DMS114 treated with DMSO at 0.1 percent for 48 hours (cell line): Measurements from ENCODE around the gene SOAT2.
"Not testable (repeated sequence)": the region's sequence is repeated elsewhere in the genome, so short reads cannot be mapped to it uniquely, and the experiment has no call there.

ENCODE experiments used
- DNase-seq: peaks from one replicate; lab custom pipeline; 2025; ENCODE audit not compliant: unreplicated experiment; lab: John Stamatoyannopoulos, UW

Gene SOAT2

DNA sequence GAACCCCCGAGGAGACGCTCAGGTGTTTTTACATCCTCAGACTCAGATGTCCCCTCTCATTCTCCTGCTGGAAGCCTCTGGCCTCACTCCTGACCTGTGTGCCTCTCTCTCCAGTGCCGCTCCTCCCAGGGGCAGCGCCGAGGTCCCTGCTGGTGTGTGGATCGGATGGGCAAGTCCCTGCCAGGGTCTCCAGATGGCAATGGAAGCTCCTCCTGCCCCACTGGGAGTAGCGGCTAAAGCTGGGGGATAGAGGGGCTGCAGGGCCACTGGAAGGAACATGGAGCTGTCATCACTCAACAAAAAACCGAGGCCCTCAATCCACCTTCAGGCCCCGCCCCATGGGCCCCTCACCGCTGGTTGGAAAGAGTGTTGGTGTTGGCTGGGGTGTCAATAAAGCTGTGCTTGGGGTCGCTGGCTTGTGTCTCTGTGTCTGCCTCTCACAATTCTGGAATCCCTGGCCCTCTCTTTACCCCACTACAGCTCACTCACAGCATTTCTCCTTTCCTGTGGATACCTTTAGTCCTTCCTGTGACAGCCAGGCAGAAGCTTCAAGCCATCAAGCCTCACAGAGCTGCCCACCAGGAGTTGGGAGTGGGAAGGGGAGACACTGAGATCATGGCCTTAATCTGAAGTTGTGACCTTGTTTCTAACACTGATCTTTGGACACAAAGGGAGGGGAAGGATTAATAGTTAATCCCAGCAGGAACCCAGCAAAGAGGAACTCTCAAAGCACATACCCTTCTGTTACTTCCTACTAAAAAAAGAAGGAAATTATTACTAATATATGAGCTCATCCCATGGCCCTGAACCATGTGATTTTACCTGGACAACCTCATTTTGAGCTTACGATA lies 1.1 kb upstream of the SOAT2 start:
- no peak for DNase-seq

GRCh38 chr12:53103860-53104305 lies 597 bp downstream of the SOAT2 start:
- no peak for DNase-seq

GRCh38 chr12:53105256-53105655 lies 2.0 kb downstream of the SOAT2 start:
- no peak for DNase-seq

DNA sequence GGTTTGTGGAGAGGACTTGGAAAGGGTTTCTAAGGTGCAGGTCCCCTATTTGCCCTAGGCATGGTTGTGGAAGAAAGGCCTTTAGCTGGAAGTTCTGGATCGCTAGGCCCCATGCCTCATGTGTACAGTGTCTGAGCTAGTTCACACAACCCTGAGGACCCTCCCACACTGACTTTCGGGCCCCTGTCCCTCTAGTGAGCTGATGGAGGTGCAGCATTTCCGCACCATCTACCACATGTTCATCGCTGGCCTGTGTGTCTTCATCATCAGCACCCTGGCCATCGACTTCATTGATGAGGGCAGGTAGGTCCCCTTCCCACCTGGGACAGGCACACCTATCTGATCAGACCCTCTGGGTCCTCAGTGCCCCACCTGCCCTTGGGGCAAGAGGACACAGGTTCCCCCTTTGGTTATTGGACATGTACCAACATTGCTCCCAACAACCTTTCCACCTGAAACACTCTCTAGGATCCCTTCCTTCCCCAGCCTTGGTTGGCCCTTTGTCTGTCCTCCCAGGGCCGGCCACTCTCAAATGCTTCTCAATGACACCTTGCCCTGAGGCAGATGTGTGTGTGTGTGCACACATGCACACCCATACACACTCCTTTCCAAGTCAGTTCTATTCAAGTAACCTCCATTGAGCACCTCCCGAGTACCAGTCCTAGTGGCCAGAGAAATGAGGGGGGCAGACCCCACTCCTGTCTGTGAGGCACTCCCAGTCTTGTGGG lies 2.6 kb downstream of the SOAT2 start:
- no peak for DNase-seq

DNA sequence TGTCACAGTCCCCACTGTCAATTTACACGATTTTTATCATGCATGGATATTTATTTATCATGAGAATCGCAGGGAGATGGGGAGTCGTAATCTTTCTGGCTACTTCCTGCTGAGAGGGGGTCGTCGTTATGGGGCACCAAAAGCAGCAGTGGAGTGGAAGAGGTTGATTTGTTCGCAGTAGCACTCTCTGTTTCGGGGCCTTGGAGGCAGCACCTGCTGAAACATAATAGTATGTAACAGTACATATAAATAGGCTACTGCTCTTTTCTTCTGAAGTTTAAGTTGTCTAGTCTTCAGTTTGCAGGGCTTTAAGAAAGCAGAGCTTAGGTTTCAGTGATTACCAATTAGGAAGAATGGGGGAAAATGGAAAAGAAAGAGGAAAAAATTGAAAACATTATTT lies 3.8 kb downstream of the SOAT2 start:
- DNase-seq = no peak

DNA sequence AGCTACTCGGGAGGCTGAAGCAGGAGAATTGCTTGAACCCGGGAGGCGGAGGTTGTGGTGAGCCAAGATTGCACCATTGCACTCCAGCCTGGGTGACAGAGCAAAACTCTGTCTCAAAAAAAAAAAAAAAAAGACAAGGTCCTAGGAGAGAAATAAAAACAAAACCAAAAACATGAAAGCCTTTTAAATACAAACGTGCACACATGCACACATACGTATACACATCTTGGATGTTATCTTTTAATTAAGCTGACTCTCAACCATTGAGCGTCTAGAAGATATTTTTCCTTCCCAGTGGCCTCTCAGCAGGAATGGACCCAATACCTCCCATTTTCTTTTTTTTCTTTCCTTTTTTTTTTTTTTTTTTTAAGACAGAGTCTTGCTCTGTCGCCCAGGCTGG lies 9.1 kb downstream of the SOAT2 start:
- not testable (repeated sequence) for DNase-seq

DNA sequence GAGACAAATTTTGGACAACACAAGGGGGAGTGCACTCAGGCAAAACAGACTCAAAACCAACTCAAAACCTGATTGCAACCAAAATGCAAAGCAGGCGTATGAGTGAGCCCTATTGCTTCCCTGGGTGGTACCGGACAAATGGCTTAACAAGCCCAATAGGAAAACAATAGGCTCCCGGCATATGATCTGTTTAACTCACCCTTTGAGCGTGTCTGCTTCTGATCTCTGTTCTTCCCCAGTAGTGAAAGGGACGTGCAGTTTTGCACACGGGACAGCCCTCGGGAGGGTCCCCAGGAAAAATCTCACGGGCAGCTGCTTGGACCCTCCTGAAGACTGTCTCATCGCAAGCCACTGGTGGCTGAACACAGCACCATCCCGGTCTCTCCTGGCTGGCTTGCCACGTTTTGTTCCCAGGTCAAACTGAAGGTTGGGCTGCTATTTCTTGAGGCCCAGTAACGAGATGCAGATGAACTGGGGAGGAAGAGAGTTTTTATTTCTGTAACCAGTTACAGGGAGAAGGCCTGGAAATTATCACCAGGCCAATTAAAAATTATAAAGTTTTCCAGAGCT lies 9.9 kb downstream of the SOAT2 start:
- DNase-seq = no peak

GRCh38 chr12:53113951-53114350 lies 10.7 kb downstream of the SOAT2 start:
- DNase-seq = no peak

DNA sequence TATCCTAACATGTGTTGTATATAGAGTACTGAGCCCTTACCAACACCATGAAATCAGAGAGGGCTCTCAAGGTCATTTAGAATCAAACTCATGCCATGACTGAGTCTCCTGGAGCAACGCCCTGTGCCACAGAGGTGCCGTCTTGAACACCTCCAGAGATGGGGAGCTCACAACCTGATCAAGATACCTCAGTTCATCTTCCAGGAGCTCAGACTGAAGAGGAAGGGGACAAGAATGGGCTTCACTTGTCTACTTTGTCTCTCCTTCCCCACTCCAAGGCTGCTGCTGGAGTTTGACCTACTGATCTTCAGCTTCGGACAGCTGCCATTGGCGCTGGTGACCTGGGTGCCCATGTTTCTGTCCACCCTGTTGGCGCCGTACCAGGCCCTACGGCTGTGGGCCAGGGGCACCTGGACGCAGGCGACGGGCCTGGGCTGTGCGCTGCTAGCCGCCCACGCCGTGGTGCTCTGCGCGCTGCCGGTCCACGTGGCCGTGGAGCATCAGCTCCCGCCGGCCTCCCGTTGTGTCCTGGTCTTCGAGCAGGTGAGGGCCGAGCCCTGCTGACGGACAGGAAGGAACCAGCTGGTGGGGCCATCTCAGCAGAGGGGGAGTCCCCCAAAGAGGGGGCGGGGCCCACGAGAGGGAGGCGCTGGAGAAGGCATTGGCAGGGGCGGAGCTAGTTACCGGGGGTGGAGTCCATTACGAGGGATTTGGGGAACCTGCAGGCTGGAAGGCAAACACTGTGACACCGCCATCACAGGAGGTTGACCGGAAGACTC lies 12.0 kb downstream of the SOAT2 start:
- no peak for DNase-seq

- no peak for DNase-seq
Measured at GRCh38 chr12:53115891-53116648, 12.8 kb downstream of the SOAT2 start.

- no peak for DNase-seq
Measured at GRCh38 chr12:53118751-53119300, 15.5 kb downstream of the SOAT2 start.

GRCh38 chr12:53120685-53121525 lies 17.6 kb downstream of the SOAT2 start:
- DNase-seq = no peak

DNA sequence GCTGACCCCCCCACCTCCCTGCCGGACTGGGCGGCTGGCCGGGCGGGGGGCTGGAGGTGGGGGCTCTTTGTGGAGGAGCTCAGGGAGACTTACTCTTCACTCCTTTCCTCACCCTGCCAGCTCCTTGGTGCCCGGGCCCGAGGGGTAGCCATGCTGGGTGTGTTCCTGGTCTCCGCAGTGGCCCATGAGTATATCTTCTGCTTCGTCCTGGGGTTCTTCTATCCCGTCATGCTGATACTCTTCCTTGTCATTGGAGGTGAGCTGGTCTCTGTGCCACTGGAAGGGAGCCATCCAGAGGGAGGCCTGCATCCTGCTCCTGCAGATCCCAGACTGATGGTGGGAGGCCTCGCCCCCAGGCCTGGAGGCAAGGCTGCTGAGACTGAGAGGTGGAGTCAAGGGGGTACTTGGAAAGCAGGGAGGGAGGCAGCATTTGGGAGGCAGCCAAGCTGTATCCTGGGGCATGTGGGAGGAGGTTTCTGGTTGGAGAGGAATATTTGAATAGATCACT lies 19.7 kb downstream of the SOAT2 start:
- no peak for DNase-seq

GRCh38 chr12:53123578-53124351 lies 20.5 kb downstream of the SOAT2 start:
- no peak for DNase-seq

DNA sequence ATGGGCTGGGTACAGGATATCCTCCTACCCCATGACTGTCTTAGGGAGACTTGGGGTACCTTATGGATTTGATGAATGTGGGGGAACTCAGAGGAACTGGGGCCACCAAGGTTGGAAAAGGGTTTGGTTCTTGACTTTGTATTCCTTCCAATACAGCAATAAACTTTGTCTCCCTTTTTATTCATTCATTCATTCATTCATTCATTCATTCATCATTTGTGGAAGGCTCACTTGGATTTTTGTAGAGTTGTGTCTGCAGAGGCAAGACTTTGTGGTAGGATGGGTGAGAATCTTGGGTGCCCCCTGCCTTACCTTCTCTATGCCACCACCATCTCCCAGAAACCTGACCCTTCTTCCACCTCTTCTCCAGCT lies 21.1 kb downstream of the SOAT2 start:
- no peak for DNase-seq

GRCh38 chr12:53127169-53127568 lies 23.9 kb downstream of the SOAT2 start:
- no peak for DNase-seq

GRCh38 chr12:53128780-53129569 lies 25.7 kb downstream of the SOAT2 start:
- DNase-seq = no peak

GRCh38 chr12:53131844-53132243 lies 28.6 kb downstream of the SOAT2 start:
- no peak for DNase-seq
